Astrocyte (in vitro differentiated cells and primary cell): ENCODE results near the gene MAPKAP1. TPM values are rescaled to one million over a fixed set of nuclear protein-coding genes. Genes with fewer than 3 reads are reported as not detected.
A peak's percentile ranks its signal among the peaks of the same experiment; 100 is the strongest.

Experiments
- DNase-seq: peaks from one replicate; pipeline ENCODE4 v3.0.0-alpha.2; 2010; ENCODE audit warnings: low read depth
- FAIRE-seq: peaks from 2 replicates; lab custom pipeline; 2011; peaks lifted over from hg19 to GRCh38; lab: Jason Lieb, UNC
- H2AFZ ChIP-seq: 2 replicates; pipeline ENCODE4 v1.6.0; 2012; ENCODE audit warnings: low read depth, low read length, inconsistent platforms
- H3K27ac ChIP-seq: 2 replicates; pipeline ENCODE4 v1.5.1; 2011; ENCODE audit warnings: low read depth, low read length, inconsistent platforms
- H3K27me3 ChIP-seq: 2 replicates; pipeline ENCODE4 v1.6.0; 2011; ENCODE audit warnings: low read length, inconsistent platforms; ENCODE audit not compliant: insufficient read depth
- H3K36me3 ChIP-seq: 2 replicates; pipeline ENCODE4 v1.5.1; 2011; ENCODE audit warnings: low read length, inconsistent platforms; ENCODE audit not compliant: insufficient read depth
- H3K4me1 ChIP-seq: 2 replicates; pipeline ENCODE4 v1.5.1; 2011; ENCODE audit warnings: low read length, inconsistent platforms; ENCODE audit not compliant: insufficient read depth
- H3K4me2 ChIP-seq: 2 replicates; pipeline ENCODE4 v1.6.0; 2012; ENCODE audit warnings: low read length, inconsistent platforms
- H3K4me3 ChIP-seq: 2 replicates; pipeline ENCODE4 v1.5.1; 2011; ENCODE audit warnings: low read depth, mild to moderate bottlenecking, low read length, inconsistent platforms; ENCODE audit not compliant: insufficient read depth
- H3K79me2 ChIP-seq: 2 replicates; pipeline ENCODE4 v1.6.0; 2012; ENCODE audit warnings: mild to moderate bottlenecking, low read length, inconsistent platforms; ENCODE audit not compliant: insufficient read depth
- H3K9ac ChIP-seq: 2 replicates; pipeline ENCODE4 v1.6.0; 2012; ENCODE audit warnings: mild to moderate bottlenecking, low read length, inconsistent platforms
- H3K9me3 ChIP-seq: 2 replicates; pipeline ENCODE4 v1.5.1; 2012; ENCODE audit warnings: low read depth, mild to moderate bottlenecking, low read length, inconsistent platforms; ENCODE audit not compliant: insufficient read depth
- H4K20me1 ChIP-seq: 2 replicates; pipeline ENCODE4 v1.6.0; 2012; ENCODE audit warnings: low read length, inconsistent platforms; ENCODE audit not compliant: insufficient read depth
- H3K27ac Mint-ChIP-seq: one replicate; pipeline ENCODE4 v1.8.0; 2021; ENCODE audit warnings: mild to moderate bottlenecking, mixed read lengths; ENCODE audit not compliant: unreplicated experiment
- H3K27me3 Mint-ChIP-seq: one replicate; pipeline ENCODE4 v1.8.0; 2021; ENCODE audit warnings: low read depth, mixed read lengths; ENCODE audit not compliant: unreplicated experiment
- H3K36me3 Mint-ChIP-seq: one replicate; pipeline ENCODE4 v1.8.0; 2021; ENCODE audit warnings: low read depth, mixed read lengths; ENCODE audit not compliant: unreplicated experiment
- H3K4me1 Mint-ChIP-seq: one replicate; pipeline ENCODE4 v1.8.0; 2021; ENCODE audit warnings: low read depth, mixed read lengths; ENCODE audit not compliant: unreplicated experiment
- H3K4me3 Mint-ChIP-seq: one replicate; pipeline ENCODE4 v1.8.0; 2021; ENCODE audit warnings: mild to moderate bottlenecking, moderate library complexity, mixed read lengths; ENCODE audit not compliant: unreplicated experiment
- H3K9me3 Mint-ChIP-seq: one replicate; pipeline ENCODE4 v1.8.0; 2021; ENCODE audit warnings: mild to moderate bottlenecking, mixed read lengths; ENCODE audit not compliant: unreplicated experiment
- EZH2 ChIP-seq: IDR thresholded peaks from 2 replicates; pipeline ENCODE4 v1.6.1; 2012; ENCODE audit warnings: mild to moderate bottlenecking, low read length, inconsistent platforms; ENCODE audit not compliant: insufficient read depth
- total RNA-seq: library from RNA; stranded (reverse); gene quantifications from 2 replicates; pipeline ENCODE4 v1.2.1, GENCODE V29; 2021
- TF ChIP-seq, protein P1 (sequence below): IDR thresholded peaks from 2 replicates; pipeline ENCODE4 v1.5.1; 2011; ENCODE audit warnings: low read depth, mild to moderate bottlenecking, inconsistent platforms, low read length, moderate library complexity; ENCODE audit not compliant: insufficient read depth

Gene MAPKAP1
- total RNA-seq, 1 donor from 2014 or later, result 109 TPM

DNA sequence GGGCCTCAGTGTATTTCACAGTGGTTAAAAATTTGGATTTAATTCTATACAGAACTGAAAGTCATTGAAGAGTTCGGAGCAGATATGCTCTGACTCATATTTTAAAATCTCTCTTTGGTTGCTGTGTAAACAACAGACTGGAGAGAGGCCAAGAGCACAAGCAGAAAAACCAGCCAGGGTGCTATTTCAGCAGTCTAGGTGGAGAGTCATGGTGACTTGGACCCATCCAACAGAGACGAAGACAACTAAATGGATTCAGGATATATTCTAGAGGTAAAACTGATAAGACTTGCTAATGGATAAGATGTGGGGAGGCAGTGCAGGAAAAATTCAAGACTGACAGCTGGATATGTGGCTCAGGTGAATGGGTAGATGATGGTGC, 168.9 kb downstream of the MAPKAP1 start:
- TF ChIP-seq, protein P1, sequence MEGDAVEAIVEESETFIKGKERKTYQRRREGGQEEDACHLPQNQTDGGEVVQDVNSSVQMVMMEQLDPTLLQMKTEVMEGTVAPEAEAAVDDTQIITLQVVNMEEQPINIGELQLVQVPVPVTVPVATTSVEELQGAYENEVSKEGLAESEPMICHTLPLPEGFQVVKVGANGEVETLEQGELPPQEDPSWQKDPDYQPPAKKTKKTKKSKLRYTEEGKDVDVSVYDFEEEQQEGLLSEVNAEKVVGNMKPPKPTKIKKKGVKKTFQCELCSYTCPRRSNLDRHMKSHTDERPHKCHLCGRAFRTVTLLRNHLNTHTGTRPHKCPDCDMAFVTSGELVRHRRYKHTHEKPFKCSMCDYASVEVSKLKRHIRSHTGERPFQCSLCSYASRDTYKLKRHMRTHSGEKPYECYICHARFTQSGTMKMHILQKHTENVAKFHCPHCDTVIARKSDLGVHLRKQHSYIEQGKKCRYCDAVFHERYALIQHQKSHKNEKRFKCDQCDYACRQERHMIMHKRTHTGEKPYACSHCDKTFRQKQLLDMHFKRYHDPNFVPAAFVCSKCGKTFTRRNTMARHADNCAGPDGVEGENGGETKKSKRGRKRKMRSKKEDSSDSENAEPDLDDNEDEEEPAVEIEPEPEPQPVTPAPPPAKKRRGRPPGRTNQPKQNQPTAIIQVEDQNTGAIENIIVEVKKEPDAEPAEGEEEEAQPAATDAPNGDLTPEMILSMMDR, result no peak
- no peak for TF ChIP-seq EZH2
- Mint-ChIP-seq H3K4me1 (peaks cover 17% of the 10 kb centered on the region), H3K27ac (peak overlapping the region; percentile 75), H3K9me3 (no peaks in the 10 kb centered on the region), H3K36me3 (peaks cover 5% of the 10 kb centered on the region), H3K4me3 (no peak overlapping the region), H3K27me3 (no peaks in the 10 kb centered on the region)
- Histone ChIP-seq H3K4me1 (peaks cover 25% of the 10 kb centered on the region), H3K79me2 (no peaks in the 10 kb centered on the region), H3K9me3 (no peaks in the 10 kb centered on the region), H3K4me3 (no peak overlapping the region), H4K20me1 (peaks cover 6% of the 10 kb centered on the region), H3K27me3 (no peaks in the 10 kb centered on the region), H2AFZ (no peak overlapping the region), H3K4me2 (peak overlapping the region; percentile 66), H3K27ac (peak overlapping the region; percentile 63), H3K9ac (no peak overlapping the region), H3K36me3 (peaks cover 3% of the 10 kb centered on the region)
- FAIRE-seq (peak; percentile 92), DNase-seq (peak; percentile 93)

DNA sequence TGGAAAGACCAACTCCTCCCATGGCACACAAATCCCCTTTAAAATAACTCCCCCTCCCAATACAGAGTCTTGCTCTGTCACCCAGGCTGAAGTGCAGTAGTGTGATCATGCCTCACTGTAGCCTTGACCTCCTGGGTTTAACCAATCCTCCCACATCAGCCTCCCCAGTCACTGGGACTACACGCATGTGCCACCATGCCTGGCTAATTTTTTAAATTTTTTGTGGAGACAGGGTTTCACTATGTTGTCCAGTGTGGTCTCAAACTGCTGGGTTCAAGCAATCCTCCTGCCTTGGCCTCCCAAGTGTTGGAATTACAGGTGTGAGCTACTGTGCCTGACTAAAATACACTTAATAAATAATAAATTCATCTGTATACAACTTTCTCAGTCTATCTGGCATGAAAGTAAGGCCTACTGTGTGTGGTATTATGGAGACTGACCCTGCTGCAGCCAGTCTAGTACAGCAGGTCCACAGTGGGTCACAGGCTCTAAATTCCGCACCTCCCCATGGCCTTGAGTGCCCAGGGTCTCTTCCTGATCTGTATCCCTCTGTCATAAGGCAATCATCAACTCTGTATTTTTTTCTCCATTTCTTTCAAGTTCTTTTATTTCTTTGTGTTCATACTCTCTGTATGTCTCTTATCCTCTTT, 169.4 kb downstream of the MAPKAP1 start:
- Histone ChIP-seq H3K4me3 (no peak overlapping the region), H3K4me2 (peak overlapping the region; percentile 66), H3K9ac (no peak overlapping the region), H4K20me1 (peaks cover 3% of the 10 kb centered on the region), H3K79me2 (no peaks in the 10 kb centered on the region), H3K4me1 (peaks cover 25% of the 10 kb centered on the region), H3K27me3 (no peaks in the 10 kb centered on the region), H2AFZ (no peak overlapping the region), H3K36me3 (no peaks in the 10 kb centered on the region), H3K27ac (peak overlapping the region; percentile 63), H3K9me3 (no peaks in the 10 kb centered on the region)
- Mint-ChIP-seq H3K36me3 (peaks cover 2% of the 10 kb centered on the region), H3K9me3 (no peaks in the 10 kb centered on the region), H3K27ac (peak overlapping the region; percentile 75), H3K4me1 (peaks cover 17% of the 10 kb centered on the region), H3K27me3 (no peaks in the 10 kb centered on the region), H3K4me3 (no peak overlapping the region)
- DNase-seq, result no peak
- FAIRE-seq, result no peak
- no peak for TF ChIP-seq EZH2
- TF ChIP-seq, protein P1, result no peak

DNA sequence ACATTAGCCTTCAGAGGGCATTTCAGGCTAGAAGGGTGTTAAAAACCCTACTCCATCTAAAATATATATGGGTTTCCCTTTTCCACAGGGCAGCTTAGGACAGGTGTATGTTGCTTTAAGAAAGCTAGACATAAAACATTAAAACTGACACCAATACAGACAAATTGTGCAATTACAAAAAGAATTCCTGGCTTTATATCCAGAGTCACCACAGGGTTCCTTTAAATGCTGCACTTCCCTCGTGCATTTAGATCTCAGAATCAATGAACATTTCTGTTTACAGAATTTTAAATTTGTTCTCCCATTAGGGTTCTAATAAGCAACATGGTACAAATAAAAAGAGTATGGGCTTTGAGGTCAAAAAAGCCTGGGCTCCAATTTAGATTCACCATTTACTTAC, 170.2 kb downstream of the MAPKAP1 start:
- H3K4me2 ChIP-seq, result no peak overlapping the region
- no peaks in the 10 kb centered on the region for H3K36me3 Mint-ChIP-seq
- H3K9me3 ChIP-seq, result no peaks in the 10 kb centered on the region
- peak; percentile 29 for DNase-seq
- no peak for FAIRE-seq
- no peaks in the 10 kb centered on the region for H3K79me2 ChIP-seq
- no peak overlapping the region for H3K4me3 Mint-ChIP-seq
- H3K27me3 Mint-ChIP-seq, result no peaks in the 10 kb centered on the region
- no peak overlapping the region for H3K4me3 ChIP-seq
- no peak overlapping the region for H3K27ac ChIP-seq
- TF ChIP-seq, protein P1, result no peak
- no peak for TF ChIP-seq EZH2
- H4K20me1 ChIP-seq, result peaks cover 3% of the 10 kb centered on the region
- H3K27me3 ChIP-seq, result no peaks in the 10 kb centered on the region
- H3K36me3 ChIP-seq, result no peaks in the 10 kb centered on the region
- H3K9ac ChIP-seq, result no peak overlapping the region
- no peak overlapping the region for H3K27ac Mint-ChIP-seq
- H3K9me3 Mint-ChIP-seq, result no peaks in the 10 kb centered on the region
- peaks cover 22% of the 10 kb centered on the region for H3K4me1 ChIP-seq
- no peak overlapping the region for H2AFZ ChIP-seq
- peaks cover 21% of the 10 kb centered on the region for H3K4me1 Mint-ChIP-seq
